Adrenal gland (tissue), 12 donors: ENCODE data around the gene OR6S1. TPM values are rescaled to one million over a fixed set of nuclear protein-coding genes. Genes with fewer than 3 reads are reported as not detected.

Experiments
- DNase-seq, 7 donors: peaks; one replicate each; pipeline ENCODE4 v3.0.0-alpha.2; 2019 to 2020
- H3K27ac ChIP-seq, 5 donors: fragments of 200-600 bp; sonication (generic) in 4 of 5; 1 replicate in 3 of 5; 2 replicates in 2 of 5; pipeline versions ENCODE4 v1.5.1 to v1.8.0; 2016 to 2020; ENCODE audit warnings: mild to moderate bottlenecking in 1 of 5
- H3K27me3 ChIP-seq: fragments of 200-600 bp; 2 replicates; pipeline ENCODE4 v1.8.0; 2021
- H3K36me3 ChIP-seq, 2 donors: fragments of 200-600 bp; replicated peaks in 1 of 2; 1 replicate in 1 of 2; 2 replicates in 1 of 2; pipeline versions ENCODE4 v1.5.1 to v1.8.0; 2018 to 2022
- H3K4me1 ChIP-seq, 2 donors: fragments of 200-600 bp; replicated peaks in 1 of 2; 1 replicate in 1 of 2; 2 replicates in 1 of 2; pipeline versions ENCODE4 v1.5.1 to v1.8.0; 2018 to 2021
- H3K4me3 ChIP-seq, 4 donors: fragments of 200-600 bp; sonication (generic) in 3 of 4; one replicate each; pipeline ENCODE4 v1.5.1; 2016 to 2018
- H3K9me3 ChIP-seq, 3 donors: fragments of 200-600 bp; sonication (generic) in 1 of 3; replicated peaks in 1 of 3; 1 replicate in 2 of 3; 2 replicates in 1 of 3; pipeline versions ENCODE4 v1.5.1 to v1.8.0; 2016 to 2021
- POLR2A ChIP-seq, 2 donors: fragments of 450-650 bp; IDR thresholded peaks; one replicate each; pipeline ENCODE4 v1.6.1; 2017; ENCODE audit warnings: antibody characterized with exemption in 2 of 2, mild to moderate bottlenecking in 2 of 2, moderate library complexity in 1 of 2
- WGBS, 4 donors: extraction: QIAGEN DNeasy Blood & Tissue Kit in 2 of 4; methylation state at CpG; one replicate each; pipeline versions ENCODE4 v1.1.5 to v1.1.7; 2013 to 2017; 5-methylcytosine and 5-hydroxymethylcytosine counted together
- intact Hi-C, 2 donors: fragments of 100-400 bp; cut with DNase I; formaldehyde crosslinking; loops; one replicate each; pipeline versions ENCODE4 v1.14.1 to v1.15.0; 2022 to 2023
- polyA plus RNA-seq, 3 donors: library from polyadenylated mRNA; stranded (reverse); fragments of 200-250 nt in 2 of 3; fragments of 350-450 nt in 1 of 3; fragmentation: Illumina TruSeq in 1 of 3; extraction: RNeasy Lipid Tissue Mini Kit (QIAGEN cat#74804) in 1 of 3; gene quantifications; one replicate each; pipeline ENCODE4 v1.2.3, GENCODE V29; 2013 to 2014
- total RNA-seq, 9 donors: library from RNA; depleted of rRNA in 4 of 9; stranded (reverse); fragments of >200 nt in 4 of 9; fragments of 120-200 nt in 1 of 9; fragmentation: NEBNext Ultra II Directional in 1 of 9; extraction: Animal tissue kit (Norgen Biotek cat#: 25700) in 1 of 9; gene quantifications; one replicate each; pipeline versions ENCODE4 v1.1.0 to v1.2.4, GENCODE V29; 2013 to 2023
- TF ChIP-seq, protein P1 (sequence below), 6 experiments: fragments of 450-650 bp in 4 of 6; fragments of 200-600 bp in 2 of 6; sonication (generic) in 1 of 6; IDR thresholded peaks; 1 replicate in 5 of 6; 2 replicates in 1 of 6; pipeline versions ENCODE4 v1.5.1 to v1.8.0; 2016 to 2021; ENCODE audit warnings: antibody characterized with exemption in 6 of 6, mild to moderate bottlenecking in 2 of 6, moderate library complexity in 1 of 6
- donor health status: healthy with polysubstance abuse.
- donor health status: Bipolar disorder and iron deficiency.
- donor health status: DM: yes; HTN: yes; CAD: no.
- donor health status: DM: no; HTN: no; CAD: no.
- donor health status: DM: no; HTN: no; CAD: no.
- donor health status: DM: yes; HTN: yes; CAD: no.

OR6S1 gene
- total and polyA plus RNA-seq, 12 donors = not detected

DNA sequence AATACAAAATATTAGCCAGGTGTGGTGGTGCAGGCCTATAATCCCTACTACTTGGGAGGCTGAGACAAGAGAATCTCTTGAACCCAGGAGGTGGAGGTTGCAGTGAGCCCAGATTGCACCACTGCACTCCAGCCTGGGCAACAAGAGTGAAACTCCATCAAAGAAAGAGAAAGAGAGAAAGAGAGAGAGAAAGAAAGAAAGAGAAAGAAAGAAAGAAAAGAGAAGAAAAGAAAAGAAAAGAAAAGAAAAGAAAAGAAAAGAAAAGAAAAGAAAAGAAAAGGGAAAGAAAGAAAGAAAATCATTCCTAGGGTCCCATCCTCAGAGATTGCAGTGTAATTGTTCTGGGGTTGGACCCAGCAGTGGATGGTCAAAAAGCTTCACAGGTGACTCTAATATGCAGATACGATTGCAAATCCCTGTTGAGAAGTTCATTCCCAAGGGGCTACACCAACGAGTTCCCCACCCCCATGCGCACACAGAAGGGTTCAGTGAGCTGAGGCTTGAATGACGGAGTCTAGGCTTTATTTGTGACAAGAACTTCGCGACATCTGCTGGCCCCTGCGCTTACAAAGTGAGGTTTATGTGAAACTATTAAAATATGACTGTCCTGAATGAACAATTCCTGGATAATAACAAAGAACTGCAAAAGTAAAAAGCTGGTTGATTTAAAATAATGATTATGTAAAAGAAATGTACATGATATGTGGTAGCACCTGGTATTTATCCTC, 32.9 kb downstream of the OR6S1 start:
- intact Hi-C loops = loop anchor here (5.0 to 10.0 kb wide), 5 partner anchors 81 to 286 kb away; no protein-coding TSS in a partner anchor
- Histone ChIP-seq H3K27me3 (no peaks in the 10 kb centered on the region), H3K4me1 (peaks cover 0 to 7% of the 10 kb centered on the region in 2 donors), H3K27ac (no peak overlapping the region), H3K9me3 (no peaks in the 10 kb centered on the region), H3K4me3 (no peak overlapping the region), H3K36me3 (no peaks in the 10 kb centered on the region)
- 63 to 76% (median 67%) methylated on average over 7 of the region's 7 CpGs for WGBS, 4 donors
- TF ChIP-seq, protein P1, sequence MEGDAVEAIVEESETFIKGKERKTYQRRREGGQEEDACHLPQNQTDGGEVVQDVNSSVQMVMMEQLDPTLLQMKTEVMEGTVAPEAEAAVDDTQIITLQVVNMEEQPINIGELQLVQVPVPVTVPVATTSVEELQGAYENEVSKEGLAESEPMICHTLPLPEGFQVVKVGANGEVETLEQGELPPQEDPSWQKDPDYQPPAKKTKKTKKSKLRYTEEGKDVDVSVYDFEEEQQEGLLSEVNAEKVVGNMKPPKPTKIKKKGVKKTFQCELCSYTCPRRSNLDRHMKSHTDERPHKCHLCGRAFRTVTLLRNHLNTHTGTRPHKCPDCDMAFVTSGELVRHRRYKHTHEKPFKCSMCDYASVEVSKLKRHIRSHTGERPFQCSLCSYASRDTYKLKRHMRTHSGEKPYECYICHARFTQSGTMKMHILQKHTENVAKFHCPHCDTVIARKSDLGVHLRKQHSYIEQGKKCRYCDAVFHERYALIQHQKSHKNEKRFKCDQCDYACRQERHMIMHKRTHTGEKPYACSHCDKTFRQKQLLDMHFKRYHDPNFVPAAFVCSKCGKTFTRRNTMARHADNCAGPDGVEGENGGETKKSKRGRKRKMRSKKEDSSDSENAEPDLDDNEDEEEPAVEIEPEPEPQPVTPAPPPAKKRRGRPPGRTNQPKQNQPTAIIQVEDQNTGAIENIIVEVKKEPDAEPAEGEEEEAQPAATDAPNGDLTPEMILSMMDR (IDR thresholded peaks at IDR 0.05) = no peak
- TF ChIP-seq POLR2A (IDR thresholded peaks at IDR 0.05) = no peak
- no peak for DNase-seq

DNA sequence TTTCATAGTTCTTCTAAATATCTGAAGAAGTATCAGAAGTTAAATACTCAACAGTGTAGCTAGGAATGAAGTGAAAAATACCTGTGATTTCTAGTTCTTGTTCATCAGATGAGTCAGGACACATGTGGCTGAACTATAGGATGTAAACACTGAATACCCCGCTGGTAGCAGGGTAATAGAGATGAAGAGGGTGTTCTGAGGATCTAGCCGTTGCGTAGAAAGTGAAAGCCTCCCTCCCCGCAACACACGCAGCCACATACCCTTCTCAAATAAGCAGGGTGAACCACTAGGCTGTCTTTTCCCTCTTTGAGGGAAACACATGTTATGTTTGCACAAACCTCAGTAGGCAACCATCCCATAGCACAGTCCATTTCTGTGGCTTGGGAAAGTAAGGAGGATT, 33.9 kb downstream of the OR6S1 start:
- intact Hi-C loops = loop anchor here (5.0 to 10.0 kb wide), 5 partner anchors 80 to 285 kb away; no protein-coding TSS in a partner anchor
- H3K9me3 ChIP-seq = no peaks in the 10 kb centered on the region
- no peaks in the 10 kb centered on the region for H3K36me3 ChIP-seq
- no peaks in the 10 kb centered on the region for H3K27me3 ChIP-seq
- 60 to 77% (median 63%) methylated on average over 5 of the region's 5 CpGs for WGBS, 4 donors
- no peak overlapping the region for H3K27ac ChIP-seq
- H3K4me3 ChIP-seq = no peak overlapping the region
- H3K4me1 ChIP-seq = peaks cover 0 to 2% of the 10 kb centered on the region in 2 donors
- no peak for DNase-seq
- no peak for TF ChIP-seq POLR2A (IDR thresholded peaks at IDR 0.05)
- TF ChIP-seq, protein P1 (IDR thresholded peaks at IDR 0.05) = no peak

DNA sequence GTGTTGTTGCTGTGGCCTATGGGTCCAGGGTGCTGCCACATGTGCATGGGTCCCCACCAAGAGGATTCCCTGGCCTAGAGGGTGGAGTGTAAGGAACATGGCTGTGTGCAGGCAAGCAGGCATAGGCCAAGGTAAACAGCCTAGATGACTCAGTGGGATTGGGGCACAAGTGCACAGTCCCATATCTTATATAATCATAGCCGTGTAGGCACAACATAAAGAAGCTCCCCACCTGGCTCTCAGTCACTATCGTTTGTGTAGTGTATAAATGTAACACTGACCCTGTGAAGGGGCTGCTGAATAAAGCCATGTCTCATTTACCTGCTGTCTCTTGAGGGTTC, 34.6 kb downstream of the OR6S1 start:
- no peaks in the 10 kb centered on the region for H3K4me1 ChIP-seq
- no peak overlapping the region for H3K27ac ChIP-seq
- 25 to 67% (median 45%) methylated on average over 2 of the region's 2 CpGs for WGBS, 4 donors
- no peaks in the 10 kb centered on the region for H3K27me3 ChIP-seq
- no peak for DNase-seq
- no peak overlapping the region for H3K4me3 ChIP-seq
- no peaks in the 10 kb centered on the region for H3K9me3 ChIP-seq
- H3K36me3 ChIP-seq = no peaks in the 10 kb centered on the region
- TF ChIP-seq, protein P1 (IDR thresholded peaks at IDR 0.05) = no peak
- no peak for TF ChIP-seq POLR2A (IDR thresholded peaks at IDR 0.05)
- intact Hi-C loops = loop anchor here (5.0 to 10.0 kb wide), 5 partner anchors 80 to 285 kb away; no protein-coding TSS in a partner anchor

DNA sequence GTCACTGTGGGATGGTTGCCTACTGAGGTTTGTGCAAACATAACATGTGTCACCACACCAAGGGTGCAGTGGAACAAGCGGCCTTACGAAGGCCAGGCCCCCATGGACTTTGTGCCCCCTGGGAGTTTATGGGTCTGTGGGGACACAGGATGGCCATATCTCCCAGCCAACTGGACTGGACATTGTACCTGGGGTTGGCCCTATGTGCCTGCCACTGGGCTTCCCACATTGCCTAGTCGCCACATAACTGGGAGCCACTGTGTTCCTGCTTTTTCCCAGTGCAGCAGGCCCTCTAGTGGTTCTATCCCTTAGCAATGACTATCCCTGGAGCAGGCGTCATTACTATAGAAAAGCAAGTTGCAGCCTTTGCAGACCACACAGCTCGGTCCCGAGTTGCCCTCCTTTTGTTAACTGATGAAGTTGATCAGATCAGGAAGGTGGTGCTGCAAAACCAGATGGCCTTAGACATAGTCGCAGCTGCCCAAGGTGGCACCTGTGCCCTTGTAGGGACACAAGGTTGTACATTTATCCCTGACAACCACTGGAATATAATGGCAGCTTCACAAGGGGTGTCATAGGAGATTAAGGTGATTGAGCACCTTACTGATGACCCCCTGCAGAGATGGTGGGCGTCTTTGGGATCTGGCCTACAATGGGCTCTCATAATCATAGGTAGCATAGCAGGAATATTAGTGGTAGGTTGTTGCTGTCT, 35.1 kb downstream of the OR6S1 start:
- H3K36me3 ChIP-seq = no peaks in the 10 kb centered on the region
- peak in 4 of 7 donors; percentile 27 to 41 (median 30) for DNase-seq
- TF ChIP-seq POLR2A (IDR thresholded peaks at IDR 0.05) = no peak
- TF ChIP-seq, protein P1 (IDR thresholded peaks at IDR 0.05) = peak in 5 of 6 experiments; percentile 15 to 47 (median 34)
- no peaks in the 10 kb centered on the region for H3K9me3 ChIP-seq
- intact Hi-C loops = loop anchor here (5.0 to 10.0 kb wide), 5 partner anchors 79 to 284 kb away; no protein-coding TSS in a partner anchor
- WGBS, 4 donors = 42 to 56% (median 44%) methylated on average over 6 to 8 of the region's 8 CpGs
- H3K27ac ChIP-seq = no peak overlapping the region
- H3K4me3 ChIP-seq = no peak overlapping the region
- no peaks in the 10 kb centered on the region for H3K27me3 ChIP-seq
- no peaks in the 10 kb centered on the region for H3K4me1 ChIP-seq
